ENCODE measurements around the gene ARID1B. TPM values are rescaled to one million over a fixed set of nuclear protein-coding genes. Genes with fewer than 3 reads are reported as not detected.

Gene ARID1B
- total RNA-seq, 1 experiment from 2014 or later = 24.2 TPM

GRCh38 chr6:156794546-156795354 is 17.6 kb downstream of the ARID1B start:
- Histone ChIP-seq H4K20me1 (ENCODE audit: low read length) (peaks cover 16% of the 10 kb centered on the region; the same call in 1 of the 2 replicates), H3K36me3 (ENCODE audit: low read depth, low read length) (no peaks in the 10 kb centered on the region), H3K4me1 (ENCODE audit: insufficient read depth, low read length) (no peaks in the 10 kb centered on the region), H3K4me2 (ENCODE audit: low read length) (no peak overlapping the region), H3K9me3 (ENCODE audit: low read length) (no peaks in the 10 kb centered on the region), H3K9ac (ENCODE audit: low read length) (no peak overlapping the region), H3K4me3 (ENCODE audit: low read length) (no peak overlapping the region), H2AFZ (ENCODE audit: low read length) (no peak overlapping the region), H3K9me2 (replicated peaks; ENCODE audit: low read length) (no peaks in the 10 kb centered on the region), H3K79me2 (ENCODE audit: low read length) (peaks cover 98% of the 10 kb centered on the region), H3K27ac (ENCODE audit: low read length) (no peak overlapping the region), H3F3A (ENCODE audit: low read length, unreplicated experiment) (no peaks in the 10 kb centered on the region), H3K27me3 (ENCODE audit: low read length) (no peaks in the 10 kb centered on the region)
- ChIA-PET CTCF (no interaction called here), POLR2A (ENCODE audit: unreplicated experiment) (no interaction called here)
- no TSS peak for BruUV-seq (replicated peaks)
- TF ChIP-seq EZH2phosphoT487 (IDR thresholded peaks at IDR 0.05; ENCODE audit: borderline replicate concordance, low read length) = no peak
- TF ChIP-seq CTCF (conservative IDR thresholded peaks at IDR 0.05; ENCODE audit: low read depth, low read length) = no peak
- TF ChIP-seq EZH2 (IDR thresholded peaks at IDR 0.05; ENCODE audit: low read length, unreplicated experiment) = no peak
- no peak for ATAC-seq
- intact Hi-C loops (cut with micrococcal nuclease) = no loop called here
- DNase-seq = no peak

GRCh38 chr6:156795825-156796224 is 18.6 kb downstream of the ARID1B start:
- no peaks in the 10 kb centered on the region for H3K36me3 ChIP-seq (ENCODE audit: low read depth, low read length)
- no peak overlapping the region for H2AFZ ChIP-seq (ENCODE audit: low read length)
- no peak for DNase-seq
- no peak overlapping the region for H3K9ac ChIP-seq (ENCODE audit: low read length)
- H3K4me2 ChIP-seq (ENCODE audit: low read length) = no peak overlapping the region
- ChIA-PET CTCF (no interaction called here), POLR2A (ENCODE audit: unreplicated experiment) (no interaction called here)
- ATAC-seq = no peak
- intact Hi-C loops (cut with micrococcal nuclease) = no loop called here
- peaks cover 6% of the 10 kb centered on the region; the same call in 1 of the 2 replicates for H4K20me1 ChIP-seq (ENCODE audit: low read length)
- H3K9me3 ChIP-seq (ENCODE audit: low read length) = no peaks in the 10 kb centered on the region
- no peaks in the 10 kb centered on the region for H3K27me3 ChIP-seq (ENCODE audit: low read length)
- no peaks in the 10 kb centered on the region for H3K4me1 ChIP-seq (ENCODE audit: insufficient read depth, low read length)
- TF ChIP-seq EZH2phosphoT487 (IDR thresholded peaks at IDR 0.05; ENCODE audit: borderline replicate concordance, low read length) = no peak
- TF ChIP-seq EZH2 (IDR thresholded peaks at IDR 0.05; ENCODE audit: low read length, unreplicated experiment) = no peak
- no peak for TF ChIP-seq CTCF (conservative IDR thresholded peaks at IDR 0.05; ENCODE audit: low read depth, low read length)
- no peaks in the 10 kb centered on the region for H3F3A ChIP-seq (ENCODE audit: low read length, unreplicated experiment)
- BruUV-seq (replicated peaks) = no TSS peak
- H3K27ac ChIP-seq (ENCODE audit: low read length) = no peak overlapping the region
- no peak overlapping the region for H3K4me3 ChIP-seq (ENCODE audit: low read length)
- no peaks in the 10 kb centered on the region for H3K9me2 ChIP-seq (replicated peaks; ENCODE audit: low read length)
- peaks cover 98% of the 10 kb centered on the region for H3K79me2 ChIP-seq (ENCODE audit: low read length)

GRCh38 chr6:156796627-156797026 is 19.4 kb downstream of the ARID1B start:
- ATAC-seq = no peak
- Histone ChIP-seq H3K9ac (ENCODE audit: low read length) (no peak overlapping the region), H3K4me3 (ENCODE audit: low read length) (no peak overlapping the region), H2AFZ (ENCODE audit: low read length) (no peak overlapping the region), H3K4me1 (ENCODE audit: insufficient read depth, low read length) (no peaks in the 10 kb centered on the region), H3K9me2 (replicated peaks; ENCODE audit: low read length) (no peaks in the 10 kb centered on the region), H3K9me3 (ENCODE audit: low read length) (no peaks in the 10 kb centered on the region), H3K79me2 (ENCODE audit: low read length) (peaks cover 98% of the 10 kb centered on the region), H3K36me3 (ENCODE audit: low read depth, low read length) (no peaks in the 10 kb centered on the region), H3K4me2 (ENCODE audit: low read length) (no peak overlapping the region), H3F3A (ENCODE audit: low read length, unreplicated experiment) (no peaks in the 10 kb centered on the region), H3K27me3 (ENCODE audit: low read length) (no peaks in the 10 kb centered on the region), H3K27ac (ENCODE audit: low read length) (no peak overlapping the region), H4K20me1 (ENCODE audit: low read length) (peaks cover 6% of the 10 kb centered on the region; the same call in 1 of the 2 replicates)
- ChIA-PET POLR2A (ENCODE audit: unreplicated experiment) (no interaction called here), CTCF (no interaction called here)
- intact Hi-C loops (cut with micrococcal nuclease) = no loop called here
- BruUV-seq (replicated peaks) = no TSS peak
- no peak for DNase-seq
- TF ChIP-seq CTCF (conservative IDR thresholded peaks at IDR 0.05; ENCODE audit: low read depth, low read length) (no peak), EZH2 (IDR thresholded peaks at IDR 0.05; ENCODE audit: low read length, unreplicated experiment) (no peak), EZH2phosphoT487 (IDR thresholded peaks at IDR 0.05; ENCODE audit: borderline replicate concordance, low read length) (no peak)
